Measurements from ENCODE around the gene SLC6A17.
A peak's percentile ranks its signal among the peaks of the same experiment; 100 is the strongest.

Gene SLC6A17

DNA sequence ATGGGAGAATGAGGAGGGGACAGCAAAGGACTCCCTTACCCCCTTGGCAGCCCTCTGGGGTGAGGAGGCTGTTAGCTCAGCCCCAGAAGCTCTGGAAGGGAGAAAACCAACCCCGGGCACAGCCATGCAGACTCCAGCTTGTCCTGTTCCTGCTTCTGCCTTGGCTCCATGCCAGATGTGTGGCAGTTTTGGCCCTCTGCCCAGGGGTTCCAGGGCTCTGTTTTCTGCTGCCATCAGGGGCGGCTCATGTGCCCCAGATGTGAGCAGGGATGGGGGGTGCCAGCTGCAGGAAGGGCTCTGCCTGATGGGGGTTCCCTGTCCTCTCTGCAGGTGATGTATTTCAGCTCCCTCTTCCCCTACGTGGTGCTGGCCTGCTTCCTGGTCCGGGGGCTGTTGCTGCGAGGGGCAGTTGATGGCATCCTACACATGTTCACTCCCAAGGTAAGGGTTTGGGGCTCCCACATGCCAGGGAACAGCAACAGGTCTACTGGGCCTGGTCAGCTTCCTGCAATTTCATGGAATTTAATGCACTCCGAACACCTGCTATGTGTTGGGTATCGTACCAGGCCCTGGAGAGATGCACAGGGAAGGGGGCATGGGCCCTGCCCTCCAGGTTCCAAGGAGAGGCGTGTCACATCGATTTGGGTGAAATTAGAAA lies 26.1 kb downstream of the SLC6A17 start:
- no peak for DNase-seq

DNA sequence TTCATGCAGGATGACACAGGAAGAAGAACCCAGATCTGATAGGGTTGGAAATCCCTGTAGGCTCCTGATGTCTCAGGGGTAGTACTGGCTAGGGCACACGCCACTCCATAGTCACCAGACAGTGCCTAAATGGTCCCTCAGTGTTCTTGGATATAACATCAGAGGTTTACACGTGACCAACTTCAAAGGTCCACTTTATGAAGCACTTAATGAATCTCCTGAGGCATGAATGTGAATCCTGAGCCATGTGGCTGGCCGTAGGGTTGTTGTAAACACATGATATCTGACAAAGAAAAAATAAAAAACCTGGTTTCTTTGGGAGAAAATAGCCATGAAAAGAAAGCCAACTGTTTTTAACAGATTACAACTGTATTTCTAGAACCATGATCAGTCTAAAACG lies 27.5 kb downstream of the SLC6A17 start:
- no peak for DNase-seq

GRCh38 chr1:110183642-110184167 lies 33.4 kb downstream of the SLC6A17 start:
- no peak for DNase-seq

- DNase-seq: no peak
Observed at GRCh38 chr1:110184446-110184845, 34.2 kb downstream of the SLC6A17 start.

DNA sequence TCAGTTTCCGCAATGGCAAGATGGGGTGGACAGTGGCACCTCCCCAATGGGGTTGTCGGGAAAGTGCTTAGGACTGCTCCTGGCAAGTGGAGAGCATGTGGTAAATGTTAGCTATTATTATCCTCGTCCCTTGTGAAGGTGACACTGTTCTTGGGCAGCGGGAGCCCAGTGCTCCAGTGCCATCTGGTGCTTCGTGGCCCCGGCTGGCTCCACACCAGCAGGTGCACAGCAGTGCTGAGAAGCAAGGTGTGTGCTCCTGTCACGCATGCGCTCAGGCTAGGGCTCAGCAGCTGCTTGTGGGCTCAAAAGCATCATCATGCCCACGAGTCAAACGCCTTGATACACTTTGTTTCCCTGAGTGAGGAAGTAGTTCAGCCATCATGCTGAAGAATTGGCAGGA lies 34.9 kb downstream of the SLC6A17 start:
- DNase-seq: no peak

DNA sequence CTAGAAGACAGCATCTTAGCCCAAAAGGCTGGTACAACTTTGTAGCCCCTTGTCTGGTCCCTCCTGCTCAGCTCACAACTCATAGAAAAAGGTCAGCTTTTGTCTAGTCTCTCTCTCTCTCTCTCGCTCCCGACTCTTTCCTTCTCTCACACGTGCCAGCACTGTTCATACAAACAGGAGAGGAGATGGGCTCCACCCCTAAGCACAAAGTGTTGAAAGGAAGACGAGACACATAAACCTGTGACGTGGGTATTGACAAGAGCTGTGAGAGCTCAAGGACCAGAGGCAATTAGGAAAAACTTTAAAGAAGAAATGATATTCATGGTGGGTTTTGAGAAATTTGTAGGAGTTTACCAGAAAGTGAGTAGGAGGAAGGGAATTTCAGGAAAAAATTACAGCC lies 36.3 kb downstream of the SLC6A17 start:
- no peak for DNase-seq

DNA sequence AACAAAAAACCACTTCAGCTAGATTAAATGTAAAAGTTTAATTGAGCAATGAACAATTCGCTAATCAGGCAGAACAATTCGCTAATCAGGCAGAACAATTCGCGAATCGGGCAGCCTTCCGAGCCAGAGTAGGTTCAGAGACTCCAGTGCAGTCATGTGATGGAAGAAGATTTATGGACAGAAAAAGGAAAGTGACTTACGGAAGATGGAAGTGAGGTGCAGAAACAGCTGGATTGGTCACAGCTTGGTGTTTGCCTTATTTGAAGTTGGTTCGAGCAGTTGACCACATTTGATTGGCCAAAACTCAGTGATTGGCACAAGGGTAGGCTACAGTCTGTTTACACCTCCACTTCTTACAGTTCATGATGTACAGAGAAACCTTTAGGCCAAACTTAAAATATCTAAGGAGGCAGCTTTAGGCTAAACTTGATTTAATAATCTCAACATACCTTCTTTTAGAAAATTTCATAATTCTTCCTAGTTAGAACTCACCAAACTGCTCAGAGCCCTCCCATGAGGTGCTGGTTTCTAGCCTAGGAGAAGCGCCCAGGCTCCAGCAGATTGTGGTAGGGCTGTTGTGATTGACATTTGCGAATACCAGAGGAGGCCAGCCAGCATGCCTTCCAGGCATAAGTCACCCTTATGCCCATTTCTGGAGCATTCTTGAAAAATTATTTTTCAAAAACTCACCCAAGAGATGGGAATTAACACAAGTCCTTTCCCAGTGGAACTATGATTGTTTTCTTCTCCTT lies 37.0 kb downstream of the SLC6A17 start:
- DNase-seq: no peak

- DNase-seq: no peak
Observed at GRCh38 chr1:110188035-110188618, 37.8 kb downstream of the SLC6A17 start.

DNA sequence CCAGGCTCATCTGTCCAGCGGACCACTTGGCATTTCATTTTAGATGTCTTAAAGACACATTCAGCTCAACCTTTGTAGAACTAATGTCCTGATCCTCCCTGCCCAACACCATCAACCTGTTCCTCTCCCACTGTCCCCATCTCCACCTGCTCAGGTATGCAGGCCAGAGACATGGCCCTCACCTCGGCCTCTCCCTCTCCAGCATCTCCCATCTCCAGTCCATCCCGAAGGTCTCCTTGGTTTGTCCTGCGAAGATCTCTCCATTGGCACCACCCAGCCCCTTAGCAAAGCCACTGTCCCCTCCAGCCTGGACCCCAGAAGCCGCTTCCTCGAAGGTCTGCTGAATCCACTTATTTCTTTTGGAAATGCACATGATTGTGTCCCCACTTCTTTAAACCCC lies 38.9 kb downstream of the SLC6A17 start:
- DNase-seq: no peak

DNA sequence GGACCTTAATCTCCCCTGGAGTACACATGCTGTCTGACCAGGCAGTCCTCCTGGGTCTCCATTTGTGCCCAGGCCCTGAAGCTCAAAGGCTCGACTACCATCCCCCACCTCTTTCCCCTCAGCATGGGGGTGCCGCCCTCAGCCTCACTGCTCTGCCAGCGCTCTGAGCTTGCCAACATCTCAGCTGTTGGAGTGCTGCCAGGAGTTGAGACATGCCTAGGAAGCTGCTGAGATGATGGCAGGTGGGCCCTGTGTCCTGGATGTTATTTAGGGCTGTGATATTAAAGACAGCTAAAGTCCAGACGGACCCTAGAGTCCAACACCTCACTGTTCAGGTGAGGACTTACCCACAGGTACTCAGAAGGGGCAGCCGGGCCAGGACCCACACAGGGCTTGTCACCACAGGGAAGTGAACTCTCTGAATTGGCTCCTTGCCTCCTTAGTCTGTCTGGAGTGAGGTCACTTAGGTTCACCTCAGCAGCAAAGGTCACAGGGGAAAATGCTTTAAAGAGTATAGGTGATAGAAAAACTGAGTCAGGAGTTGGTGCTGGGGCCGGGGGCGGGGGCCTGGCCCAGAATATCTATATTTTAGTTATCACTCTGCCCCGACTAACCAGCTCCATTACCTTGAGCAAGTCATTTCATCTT lies 40.1 kb downstream of the SLC6A17 start:
- no peak for DNase-seq

DNA sequence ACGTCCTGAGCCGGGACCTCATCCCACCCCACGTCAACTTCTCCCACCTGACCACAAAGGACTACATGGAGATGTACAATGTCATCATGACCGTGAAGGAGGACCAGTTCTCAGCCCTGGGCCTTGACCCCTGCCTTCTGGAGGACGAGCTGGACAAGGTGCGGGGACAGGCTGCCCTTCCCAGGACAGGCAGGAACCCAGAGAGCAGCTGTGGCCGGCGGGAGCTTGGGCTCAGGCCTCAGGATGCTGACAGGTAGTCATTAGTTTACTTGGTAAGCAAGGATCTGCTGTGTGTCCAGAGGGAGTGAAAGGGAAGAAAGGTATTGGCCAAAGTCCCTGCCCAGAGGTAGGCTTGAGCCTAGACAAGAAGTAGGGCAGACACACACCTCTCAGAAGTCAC lies 42.2 kb downstream of the SLC6A17 start:
- no peak for DNase-seq

DNA sequence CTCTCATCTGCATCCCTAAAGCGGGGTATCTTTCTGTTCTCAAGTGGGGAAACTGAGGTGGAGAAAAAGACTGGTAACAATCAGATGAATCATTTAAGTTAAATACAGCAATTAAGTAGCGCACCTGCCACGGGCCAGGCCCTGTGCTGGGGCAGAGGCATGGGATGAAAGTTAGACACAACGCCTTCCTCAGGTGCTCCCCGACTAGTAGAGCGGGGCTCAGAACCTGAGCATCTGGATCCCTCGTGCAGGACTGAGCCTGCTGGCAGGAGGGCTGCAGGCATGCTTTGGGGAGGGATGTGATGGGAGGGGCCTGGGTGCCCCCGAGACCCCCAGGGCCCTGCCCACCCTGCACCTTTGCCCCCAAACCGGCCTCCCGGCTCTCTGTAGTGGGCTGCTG lies 44.9 kb downstream of the SLC6A17 start:
- no peak for DNase-seq

DNA sequence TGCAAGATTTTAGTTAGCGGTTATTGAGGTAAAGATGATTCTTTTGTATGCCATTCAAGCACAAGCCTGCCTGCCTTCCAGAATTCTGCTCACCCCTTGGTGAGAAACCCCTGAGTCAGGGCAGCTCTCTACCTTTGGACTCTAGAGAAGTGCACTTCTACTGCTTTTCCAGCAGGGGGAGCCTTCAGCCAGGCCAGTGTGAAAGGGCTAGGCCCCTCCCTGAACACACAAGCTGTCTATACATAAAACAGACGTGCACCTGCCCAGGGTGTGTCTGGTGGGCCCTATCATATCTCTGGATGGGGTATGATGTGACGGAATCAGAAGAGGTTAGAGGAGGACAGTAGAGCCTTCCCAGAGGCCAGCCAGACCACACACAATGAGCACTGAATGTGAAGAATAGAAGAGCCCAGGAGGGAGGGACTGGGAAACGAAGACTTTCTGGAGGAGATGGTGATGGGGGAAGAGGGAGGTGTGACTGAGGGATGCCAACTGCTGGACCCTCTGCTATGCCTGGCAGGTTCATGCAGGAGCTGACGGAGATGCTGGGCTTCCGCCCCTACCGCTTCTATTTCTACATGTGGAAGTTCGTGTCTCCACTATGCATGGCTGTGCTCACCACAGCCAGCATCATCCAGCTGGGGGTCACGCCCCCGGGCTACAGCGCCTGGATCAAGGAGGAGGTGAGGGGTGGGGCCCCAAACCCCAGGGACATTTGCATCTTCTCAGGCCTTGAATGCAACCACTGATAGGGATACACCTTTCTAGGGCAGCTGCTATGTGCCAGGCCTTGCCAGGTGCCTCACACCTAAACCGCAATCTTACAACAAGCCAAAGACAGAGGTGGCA lies 46.8 kb downstream of the SLC6A17 start:
- peak; percentile 32 to 33 for DNase-seq

- DNase-seq: no peak
Observed at GRCh38 chr1:110197905-110198629, 47.8 kb downstream of the SLC6A17 start.

GRCh38 chr1:110198746-110199145 lies 48.5 kb downstream of the SLC6A17 start:
- no peak for DNase-seq

GRCh38 chr1:110200190-110200589 lies 49.9 kb downstream of the SLC6A17 start:
- DNase-seq: no peak

- DNase-seq: no peak
Observed at GRCh38 chr1:110200666-110201065, 50.4 kb downstream of the SLC6A17 start.

- DNase-seq: no peak
Observed at GRCh38 chr1:110201157-110201825, 51.0 kb downstream of the SLC6A17 start.

GRCh38 chr1:110203021-110203661 lies 52.8 kb downstream of the SLC6A17 start:
- peak; percentile 43 to 50 for DNase-seq

DNA sequence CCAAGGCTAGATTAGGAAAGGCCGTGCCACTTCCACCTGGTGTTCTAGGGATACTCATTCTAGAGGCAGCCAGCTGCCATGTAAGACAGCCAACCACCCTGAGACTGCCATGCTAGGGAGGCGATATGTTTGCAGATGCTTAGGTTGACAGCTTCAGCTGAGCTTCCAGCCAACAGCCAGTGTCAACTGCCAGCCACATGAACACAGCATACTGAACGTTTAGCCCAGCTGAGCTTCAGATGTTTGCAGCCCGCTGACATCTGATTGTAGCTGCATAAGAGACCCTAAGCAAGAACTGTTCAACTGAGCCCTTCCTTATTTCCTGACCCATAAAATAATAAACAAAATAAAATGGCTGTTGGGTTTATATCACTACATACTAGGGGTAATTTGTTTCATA lies 54.9 kb downstream of the SLC6A17 start:
- DNase-seq: no peak

Data from stimulated activated CD4-positive, alpha-beta T cell treated with anti-CD3 and anti-CD28 coated beads, Interleukin-4, amount 100 ng/mL, for 4 hours (primary cell).